ENCODE data around the gene CALM1. TPM values are rescaled to one million over a fixed set of nuclear protein-coding genes. Genes with fewer than 3 reads are reported as not detected.

CALM1 gene
- polyA plus RNA-seq, 1 donor from 2014 or later = 1,383 TPM

DNA sequence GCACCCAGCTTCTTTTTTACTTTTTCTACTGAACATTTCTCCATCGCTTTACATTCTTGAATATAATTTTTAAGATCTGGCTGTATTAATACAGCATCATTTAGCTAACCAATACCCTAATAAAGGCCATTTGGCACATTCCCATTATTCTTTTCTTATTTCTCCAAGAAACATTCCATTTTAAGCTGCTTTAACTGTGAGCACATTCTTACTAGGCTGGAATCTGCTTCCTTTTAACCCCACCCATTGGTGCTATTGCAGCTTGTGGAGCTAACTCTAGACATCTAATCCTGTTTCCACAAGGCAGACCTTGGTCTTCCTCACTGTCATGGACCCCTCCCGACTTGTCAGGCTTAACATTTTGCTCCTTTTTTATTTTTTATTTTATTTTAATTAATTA, 15.2 kb downstream of the CALM1 start:
- no peaks in the 10 kb centered on the region for H3K27me3 Mint-ChIP-seq
- H3K9me3 Mint-ChIP-seq = no peaks in the 10 kb centered on the region
- H3K27ac Mint-ChIP-seq = no peak overlapping the region
- no peak overlapping the region for H3K4me3 Mint-ChIP-seq
- H3K36me3 Mint-ChIP-seq = no peaks in the 10 kb centered on the region
- no peaks in the 10 kb centered on the region for H3K4me1 Mint-ChIP-seq

DNA sequence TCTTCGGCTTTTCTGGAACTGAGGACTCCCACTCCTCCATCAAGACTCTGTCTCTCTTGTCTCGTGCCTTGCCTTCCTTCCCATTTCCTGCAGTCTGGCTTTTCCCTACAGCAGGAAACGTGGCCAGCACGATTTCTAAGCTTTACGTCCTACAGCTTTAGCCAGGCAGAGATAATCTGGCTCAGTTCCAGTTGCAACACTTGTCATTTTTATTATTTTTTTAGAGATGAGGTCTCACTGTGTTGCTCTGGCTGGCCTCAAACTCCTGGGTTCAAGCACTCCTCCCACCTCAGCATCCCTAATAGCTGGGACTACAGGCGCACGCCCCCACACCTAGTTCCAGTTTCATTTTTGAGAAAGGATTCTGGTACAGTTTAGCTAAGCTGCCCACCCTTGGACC, 19.9 kb downstream of the CALM1 start:
- peaks cover 0 to 4% (median 0%) of the 10 kb centered on the region in 3 donors for H3K9me3 Mint-ChIP-seq
- H3K4me3 Mint-ChIP-seq = peak overlapping the region in 1 of 4 donors; percentile 17
- no peaks in the 10 kb centered on the region for H3K27me3 Mint-ChIP-seq
- no peak overlapping the region for H3K27ac Mint-ChIP-seq
- no peaks in the 10 kb centered on the region for H3K4me1 Mint-ChIP-seq
- H3K36me3 Mint-ChIP-seq = no peaks in the 10 kb centered on the region

DNA sequence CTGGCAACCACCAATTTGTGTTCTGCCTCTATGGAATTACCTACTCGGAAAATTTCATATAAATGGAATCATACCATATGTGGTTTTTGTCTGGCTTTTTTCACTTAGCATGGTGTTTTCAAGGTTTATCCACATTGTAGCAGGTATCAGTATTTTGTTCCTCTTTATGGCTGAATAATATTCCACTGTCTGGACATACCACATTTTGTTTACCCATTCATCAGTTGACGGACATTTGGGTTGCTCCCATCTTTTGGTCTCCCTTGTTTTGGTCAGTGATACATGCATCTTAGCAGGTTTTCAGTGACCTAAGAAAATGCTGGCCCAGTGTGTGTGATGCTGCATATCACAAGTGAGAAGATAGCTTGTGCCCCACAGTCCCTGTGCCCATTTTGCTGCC, 21.2 kb downstream of the CALM1 start:
- Mint-ChIP-seq H3K4me1 (no peaks in the 10 kb centered on the region), H3K4me3 (no peak overlapping the region), H3K27me3 (peaks cover 1% of the 10 kb centered on the region), H3K9me3 (peaks cover 0 to 4% (median 0%) of the 10 kb centered on the region in 3 donors), H3K36me3 (no peaks in the 10 kb centered on the region), H3K27ac (no peak overlapping the region)

DNA sequence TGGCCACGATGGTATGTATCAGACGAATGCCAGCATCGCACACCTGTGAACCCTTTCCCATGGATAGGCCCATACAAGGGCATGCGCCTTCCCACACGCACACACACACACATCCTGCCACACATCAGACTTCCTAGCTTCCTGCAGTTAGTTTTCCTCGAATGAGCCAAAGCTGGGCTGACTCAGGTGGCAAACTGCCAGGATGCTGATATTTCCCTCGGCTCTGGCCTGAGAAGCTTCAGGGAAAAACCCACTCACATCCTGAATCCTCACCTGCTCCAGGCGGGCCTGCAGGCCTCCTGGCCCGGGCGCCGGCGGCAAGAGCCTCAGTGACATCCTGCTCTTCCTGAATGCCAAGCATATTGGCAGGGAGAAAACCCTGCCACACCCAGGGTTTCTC, 22.4 kb downstream of the CALM1 start:
- Mint-ChIP-seq H3K9me3 (peaks cover 0 to 4% (median 0%) of the 10 kb centered on the region in 3 donors), H3K36me3 (no peaks in the 10 kb centered on the region), H3K4me1 (no peaks in the 10 kb centered on the region), H3K4me3 (no peak overlapping the region), H3K27ac (no peak overlapping the region), H3K27me3 (peaks cover 1% of the 10 kb centered on the region)

DNA sequence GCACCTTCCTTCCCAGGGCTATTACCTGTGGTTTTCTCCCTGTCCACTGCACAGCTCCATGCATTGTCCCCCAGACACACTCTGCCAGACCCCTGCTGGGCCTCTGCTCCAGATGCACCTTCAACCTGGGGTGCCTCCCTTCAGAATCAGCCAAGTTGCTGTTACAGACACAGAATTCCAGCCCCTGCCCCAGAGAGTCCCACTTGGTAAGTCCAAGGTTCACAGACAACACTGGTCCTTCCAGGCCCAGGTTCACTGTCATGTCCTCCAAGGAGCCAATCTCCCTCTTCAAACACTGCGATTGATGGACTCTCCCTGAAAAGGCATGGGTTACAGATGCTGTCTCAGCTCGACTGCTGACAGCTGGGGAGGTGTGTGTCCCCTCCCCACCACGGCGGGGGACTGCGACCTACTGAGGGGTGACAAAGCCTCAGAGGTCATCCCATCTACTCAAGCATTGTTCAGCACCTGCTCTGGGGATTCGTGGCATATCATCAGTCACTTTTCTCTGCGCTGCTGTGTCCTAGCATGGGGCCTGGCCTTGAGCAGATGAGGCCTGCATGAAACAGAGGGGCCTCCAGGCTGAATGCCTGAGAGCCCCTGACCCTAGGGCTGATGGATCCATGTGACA, 24.3 kb downstream of the CALM1 start:
- peaks cover 1% of the 10 kb centered on the region for H3K27me3 Mint-ChIP-seq
- H3K36me3 Mint-ChIP-seq = no peaks in the 10 kb centered on the region
- peak overlapping the region in 1 of 3 donors; percentile 39 for H3K27ac Mint-ChIP-seq
- H3K4me3 Mint-ChIP-seq = peak overlapping the region in 1 of 4 donors; percentile 74
- peaks cover 0 to 4% (median 0%) of the 10 kb centered on the region in 3 donors for H3K9me3 Mint-ChIP-seq
- no peaks in the 10 kb centered on the region for H3K4me1 Mint-ChIP-seq

DNA sequence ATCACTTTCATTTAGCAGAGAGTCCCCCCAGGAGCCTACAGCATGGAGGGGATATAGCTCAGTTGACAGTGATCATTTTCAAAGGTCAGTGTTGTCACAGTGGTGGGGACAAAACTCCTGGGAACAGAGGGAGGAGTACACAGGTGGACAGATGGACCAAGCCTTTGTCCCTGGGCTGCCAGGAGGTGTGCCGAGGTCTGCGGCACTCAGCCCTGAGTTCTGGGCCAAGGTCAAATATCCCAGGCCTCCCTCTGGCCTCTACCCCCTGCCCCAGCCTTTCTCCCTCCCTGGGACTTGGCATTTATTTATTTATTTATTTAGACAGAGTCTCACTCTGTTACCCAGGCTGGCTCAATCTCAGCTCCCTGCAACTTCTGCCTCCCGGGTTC, 24.8 kb downstream of the CALM1 start:
- Mint-ChIP-seq H3K27ac (peak overlapping the region in 1 of 3 donors; percentile 16), H3K4me3 (no peak overlapping the region), H3K27me3 (peaks cover 2% of the 10 kb centered on the region), H3K9me3 (peaks cover 0 to 4% (median 0%) of the 10 kb centered on the region in 3 donors), H3K36me3 (peaks cover under 1% of the 10 kb centered on the region), H3K4me1 (no peaks in the 10 kb centered on the region)

DNA sequence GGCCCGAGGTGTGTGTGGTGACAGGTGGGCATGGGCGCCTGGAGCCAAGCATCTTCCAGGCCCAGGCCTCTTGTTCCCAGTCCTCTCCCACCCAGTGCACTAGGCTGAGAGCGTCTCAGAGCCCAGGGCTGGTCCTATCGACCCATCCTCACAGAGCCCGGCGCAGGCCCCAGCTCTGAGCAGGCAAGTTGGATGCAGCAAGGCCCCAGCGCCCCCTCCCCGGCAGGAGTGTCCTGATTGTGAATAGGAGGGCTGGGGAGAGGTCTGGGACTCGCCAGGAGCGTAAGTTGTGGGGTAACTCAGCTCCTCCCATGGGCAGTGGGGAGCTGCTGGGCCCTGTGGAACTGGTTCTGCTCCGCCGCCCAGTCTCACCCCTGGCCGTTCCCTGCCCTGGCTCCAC, 26.3 kb downstream of the CALM1 start:
- H3K36me3 Mint-ChIP-seq = peaks cover 1% of the 10 kb centered on the region
- no peaks in the 10 kb centered on the region for H3K4me1 Mint-ChIP-seq
- H3K9me3 Mint-ChIP-seq = peaks cover 0 to 2% (median 0%) of the 10 kb centered on the region in 3 donors
- peak overlapping the region in 1 of 3 donors; percentile 68 for H3K27ac Mint-ChIP-seq
- no peak overlapping the region for H3K4me3 Mint-ChIP-seq
- peaks cover 10% of the 10 kb centered on the region for H3K27me3 Mint-ChIP-seq

DNA sequence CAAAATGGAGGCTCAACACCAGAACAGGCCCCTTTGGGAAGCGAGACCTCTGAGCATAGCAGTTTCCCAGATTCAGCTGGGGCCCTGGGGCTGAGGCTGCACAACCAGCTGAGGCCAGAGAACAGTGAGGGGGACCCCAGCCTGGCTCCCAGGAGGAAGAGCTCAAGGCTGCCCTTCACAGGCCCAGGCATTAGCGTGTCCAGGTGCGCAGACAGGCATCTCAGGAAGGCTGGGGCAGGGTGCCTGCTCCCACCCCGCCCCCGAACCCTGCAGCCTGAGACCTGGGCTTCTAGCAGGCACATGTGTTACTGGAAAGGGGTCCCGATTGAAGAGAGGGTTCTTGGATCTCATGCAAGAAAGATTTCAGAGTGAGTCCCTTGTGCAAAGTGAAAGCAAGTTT, 27.2 kb downstream of the CALM1 start:
- Mint-ChIP-seq H3K27me3 (peaks cover 10% of the 10 kb centered on the region), H3K27ac (no peak overlapping the region), H3K4me1 (peaks cover 0 to 1% (median 0%) of the 10 kb centered on the region in 3 donors), H3K36me3 (peaks cover 1% of the 10 kb centered on the region), H3K4me3 (no peak overlapping the region), H3K9me3 (no peaks in the 10 kb centered on the region)

DNA sequence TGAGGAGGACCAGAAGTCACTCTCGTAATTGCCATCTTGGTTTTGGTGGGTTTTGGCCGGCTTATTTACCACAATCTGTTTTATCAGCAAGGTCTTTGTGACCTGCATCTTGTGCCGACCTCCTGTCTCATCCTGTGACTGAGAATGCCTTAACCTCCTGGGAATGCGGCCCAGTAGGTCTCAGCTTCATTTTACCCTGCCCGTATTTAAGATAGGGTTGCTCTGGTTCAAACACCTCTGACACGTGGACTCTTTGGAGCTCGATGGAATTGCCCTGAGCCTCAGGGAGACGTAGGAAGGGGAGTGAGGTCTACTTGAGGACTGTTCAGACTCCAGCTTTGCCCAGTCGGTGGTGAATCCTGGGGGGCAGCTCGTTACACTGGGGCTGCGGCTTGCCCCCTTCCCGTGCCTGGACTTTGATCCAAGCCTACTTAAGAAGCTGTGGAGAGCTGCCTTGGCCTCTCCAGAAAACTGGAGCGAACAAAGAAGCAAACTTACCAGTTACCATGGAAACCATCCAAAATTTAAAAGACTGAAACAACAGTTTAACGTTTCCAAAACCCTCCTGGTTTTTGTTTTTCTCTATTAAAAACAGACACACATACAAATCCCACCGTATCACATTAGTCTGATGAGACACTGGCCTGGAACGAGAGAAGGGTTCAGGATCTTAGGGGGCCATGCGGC, 28.0 kb downstream of the CALM1 start:
- H3K27me3 Mint-ChIP-seq = peaks cover 10% of the 10 kb centered on the region
- H3K36me3 Mint-ChIP-seq = peaks cover 1% of the 10 kb centered on the region
- H3K9me3 Mint-ChIP-seq = no peaks in the 10 kb centered on the region
- H3K4me3 Mint-ChIP-seq = no peak overlapping the region
- H3K27ac Mint-ChIP-seq = no peak overlapping the region
- peaks cover 0 to 1% (median 0%) of the 10 kb centered on the region in 3 donors for H3K4me1 Mint-ChIP-seq

DNA sequence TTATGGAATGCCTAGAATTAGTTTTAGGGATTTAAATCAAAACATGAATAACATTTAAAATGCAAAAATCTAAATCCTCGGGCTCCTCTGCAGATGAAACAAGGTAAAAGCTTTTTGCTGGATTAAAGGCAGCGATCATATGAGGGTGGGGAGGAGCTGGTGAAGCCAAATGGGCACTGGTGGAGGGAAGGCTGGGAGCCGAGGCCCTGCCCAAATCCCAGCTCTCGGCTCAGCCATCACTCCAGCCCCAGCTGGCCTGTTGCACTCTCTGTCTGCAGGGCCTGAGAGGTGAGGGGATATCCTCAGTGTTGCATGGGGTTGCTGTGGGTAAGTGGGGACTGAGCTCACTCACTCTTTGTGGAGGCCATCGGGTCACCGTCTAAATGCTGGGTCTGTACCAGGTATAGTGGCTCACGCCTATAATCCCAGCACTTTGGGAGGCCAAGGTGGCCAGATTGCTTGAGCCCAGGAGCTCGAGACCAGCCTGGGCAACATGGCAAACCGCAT, 28.6 kb downstream of the CALM1 start:
- Mint-ChIP-seq H3K36me3 (peaks cover 1% of the 10 kb centered on the region), H3K27ac (no peak overlapping the region), H3K4me3 (no peak overlapping the region), H3K9me3 (no peaks in the 10 kb centered on the region), H3K4me1 (peaks cover 0 to 1% (median 0%) of the 10 kb centered on the region in 3 donors), H3K27me3 (peaks cover 10% of the 10 kb centered on the region)

DNA sequence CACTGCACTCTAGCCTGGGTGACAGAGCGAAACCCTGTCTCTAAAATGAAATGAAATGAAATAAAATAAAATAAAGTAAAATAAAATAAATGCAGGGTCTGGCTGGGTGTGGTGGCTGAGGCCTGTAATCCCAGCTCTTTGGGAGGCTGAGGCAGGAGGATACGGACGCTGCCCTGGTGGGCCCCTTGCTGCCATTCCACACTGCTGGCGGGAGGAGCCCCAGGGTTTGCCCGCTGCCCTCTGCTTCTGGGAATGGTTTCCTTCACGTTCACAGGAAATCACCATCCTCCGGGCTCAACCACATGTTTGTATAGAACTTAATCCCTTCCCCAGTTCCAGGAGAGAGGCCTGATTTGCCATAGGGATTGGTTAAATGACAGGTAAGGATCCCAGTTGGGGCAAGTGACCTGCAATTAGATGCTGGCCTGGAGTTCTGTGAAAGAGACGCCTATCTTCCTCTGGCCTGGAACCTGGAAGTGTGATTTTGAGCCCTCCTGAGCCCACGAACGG, 29.3 kb downstream of the CALM1 start:
- Mint-ChIP-seq H3K4me3 (no peak overlapping the region), H3K9me3 (no peaks in the 10 kb centered on the region), H3K27ac (no peak overlapping the region), H3K4me1 (peaks cover 0 to 1% (median 0%) of the 10 kb centered on the region in 3 donors), H3K27me3 (peaks cover 13% of the 10 kb centered on the region), H3K36me3 (peaks cover 1% of the 10 kb centered on the region)

DNA sequence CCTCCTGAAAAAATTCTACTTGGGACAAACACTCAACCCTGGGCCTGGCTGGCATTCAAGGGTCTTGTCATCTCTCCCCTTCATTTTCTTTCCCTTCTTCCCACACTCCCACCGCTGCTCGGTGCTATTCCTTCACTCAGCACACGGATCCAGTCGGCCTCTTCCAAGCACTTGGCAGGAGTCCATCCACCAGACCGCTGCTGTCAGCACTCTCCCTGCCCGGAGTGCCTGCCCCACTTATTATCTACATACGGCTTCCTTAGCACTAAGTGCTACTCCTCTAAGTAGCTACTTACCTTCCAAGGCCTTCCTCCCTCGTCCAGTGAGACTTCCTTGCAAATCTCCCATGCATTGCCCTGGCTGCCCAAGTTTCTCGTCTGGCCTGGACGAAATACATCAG, 29.8 kb downstream of the CALM1 start:
- H3K27me3 Mint-ChIP-seq = peaks cover 17% of the 10 kb centered on the region
- H3K36me3 Mint-ChIP-seq = peaks cover 1% of the 10 kb centered on the region
- H3K27ac Mint-ChIP-seq = peak overlapping the region in 1 of 3 donors; percentile 86
- H3K4me3 Mint-ChIP-seq = no peak overlapping the region
- H3K9me3 Mint-ChIP-seq = no peaks in the 10 kb centered on the region
- H3K4me1 Mint-ChIP-seq = peaks cover 0 to 1% (median 0%) of the 10 kb centered on the region in 3 donors

DNA sequence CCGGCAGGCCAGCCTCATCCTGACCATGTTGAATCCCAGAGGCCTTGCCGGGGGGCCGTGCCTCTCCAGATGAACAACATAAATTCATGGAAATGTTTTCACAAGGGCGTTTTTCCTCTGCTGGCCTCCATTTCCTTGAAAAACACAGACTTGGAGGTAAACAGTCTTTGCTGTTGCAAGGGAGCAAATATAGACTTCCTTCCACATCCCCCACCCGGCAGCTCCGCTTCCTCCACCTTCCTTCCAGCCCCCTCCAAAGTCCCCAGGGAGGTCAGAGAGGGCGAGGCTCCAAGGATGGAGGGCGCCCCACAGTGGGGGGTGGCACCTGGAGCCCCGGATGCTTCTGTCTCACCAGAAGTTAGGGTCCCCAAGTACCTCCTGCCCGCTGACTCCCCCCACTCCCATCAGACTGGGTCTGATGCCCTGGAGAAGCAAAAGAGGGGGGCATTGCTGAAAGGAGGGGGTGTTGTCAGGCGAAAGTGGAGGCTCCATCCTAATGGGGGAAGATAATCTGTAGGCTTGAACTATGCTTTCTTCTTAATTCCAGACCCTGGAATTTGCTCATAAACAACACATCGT, 31.1 kb downstream of the CALM1 start:
- H3K4me3 Mint-ChIP-seq = no peak overlapping the region
- H3K9me3 Mint-ChIP-seq = no peaks in the 10 kb centered on the region
- peaks cover 1% of the 10 kb centered on the region for H3K36me3 Mint-ChIP-seq
- H3K27me3 Mint-ChIP-seq = peaks cover 20% of the 10 kb centered on the region
- H3K27ac Mint-ChIP-seq = no peak overlapping the region
- H3K4me1 Mint-ChIP-seq = peaks cover 0 to 1% (median 0%) of the 10 kb centered on the region in 3 donors

DNA sequence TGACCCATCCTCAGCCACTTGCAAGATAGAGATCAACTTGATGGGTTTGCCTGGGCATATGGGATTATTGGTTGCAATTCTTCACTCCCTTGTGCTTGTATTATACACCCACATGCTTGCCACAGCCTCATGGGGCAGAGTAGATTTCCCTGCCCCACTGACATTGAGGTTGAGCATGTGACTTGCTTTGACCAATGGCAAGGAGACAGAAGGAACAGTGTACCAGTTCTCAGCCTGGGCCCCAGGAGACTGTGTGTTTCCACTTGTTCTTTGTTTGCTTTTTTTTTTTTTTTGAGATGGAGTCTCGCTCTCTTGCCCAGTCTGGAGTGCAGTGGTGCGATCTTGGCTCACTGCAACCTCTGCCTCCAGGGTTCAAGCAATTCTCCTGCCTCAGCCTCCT, 31.8 kb downstream of the CALM1 start:
- Mint-ChIP-seq H3K9me3 (no peaks in the 10 kb centered on the region), H3K27ac (no peak overlapping the region), H3K4me1 (peaks cover 0 to 1% (median 0%) of the 10 kb centered on the region in 3 donors), H3K4me3 (no peak overlapping the region), H3K36me3 (peaks cover 1% of the 10 kb centered on the region), H3K27me3 (peaks cover 22% of the 10 kb centered on the region)

DNA sequence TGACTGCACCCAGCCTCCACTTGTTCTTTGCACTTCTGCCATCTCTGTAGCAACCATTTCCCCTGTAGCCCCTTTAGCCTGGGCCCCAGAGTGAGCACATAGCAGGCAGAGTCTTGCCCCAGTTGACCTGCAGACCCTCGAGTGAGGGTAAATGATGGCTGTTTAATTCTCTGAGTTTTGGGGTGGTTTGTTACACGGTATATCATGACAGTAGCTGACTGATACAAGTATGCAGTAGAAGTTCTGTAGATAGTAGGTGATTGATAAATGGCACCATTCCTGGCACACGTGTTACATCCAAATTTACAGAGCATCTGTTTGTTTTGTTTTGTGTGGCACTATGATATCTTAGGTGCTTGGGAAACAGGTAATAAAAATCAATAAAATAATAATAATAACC, 32.4 kb downstream of the CALM1 start:
- Mint-ChIP-seq H3K27ac (no peak overlapping the region), H3K4me1 (peaks cover 0 to 1% (median 0%) of the 10 kb centered on the region in 3 donors), H3K9me3 (no peaks in the 10 kb centered on the region)

More for the DNA sequence above, 32.4 kb downstream of the CALM1 start:
- Mint-ChIP-seq H3K4me3 (no peak overlapping the region), H3K36me3 (peaks cover 1% of the 10 kb centered on the region), H3K27me3 (peaks cover 22% of the 10 kb centered on the region)
